ENCODE data around the gene PRXL2B.
"Not testable (repeated sequence)": the region's sequence is repeated elsewhere in the genome, so short reads cannot be mapped to it uniquely, and the experiment has no call there.

PRXL2B gene

DNA sequence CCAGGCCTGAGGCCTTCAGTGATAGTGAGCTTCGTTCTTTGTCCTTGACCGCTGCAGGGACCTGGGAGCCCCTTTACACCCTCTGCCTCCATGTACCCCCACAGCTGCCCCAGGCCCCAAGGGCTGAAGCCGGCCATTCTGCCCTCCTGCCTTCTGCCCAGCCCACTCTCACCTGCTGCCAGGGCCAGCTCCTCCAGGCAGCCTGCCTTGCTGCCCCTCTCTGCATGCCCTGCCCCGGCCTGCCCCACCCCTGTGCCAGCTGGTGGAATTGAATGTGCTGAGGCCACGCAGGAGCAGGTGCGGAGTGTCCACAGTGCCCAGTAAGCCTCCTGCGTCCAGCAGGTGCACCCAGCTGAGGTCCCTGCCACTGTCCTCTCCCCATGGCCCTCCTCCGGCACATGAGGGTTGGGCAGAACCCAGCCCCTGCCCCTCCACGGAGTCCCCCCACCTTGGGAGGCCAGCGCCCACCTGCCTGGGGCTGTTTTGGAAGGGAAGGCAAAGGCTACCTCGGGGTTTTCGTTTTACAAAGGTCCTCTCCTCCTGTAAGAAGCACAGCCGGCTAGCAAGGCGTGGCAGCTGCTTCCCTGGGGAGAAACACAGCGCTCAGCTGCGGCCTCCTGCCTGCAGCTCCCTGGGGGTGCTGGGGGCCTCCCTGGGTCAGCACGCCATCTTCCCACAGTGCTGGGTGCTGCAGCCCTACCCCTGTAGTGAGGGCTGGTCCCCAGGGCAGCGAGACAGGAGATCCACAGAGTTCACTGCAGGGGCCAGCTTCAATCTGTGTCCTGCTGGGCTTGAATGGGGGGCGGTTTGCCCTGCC, 25.3 kb downstream of the PRXL2B start:
- DNase-seq, result no peak

DNA sequence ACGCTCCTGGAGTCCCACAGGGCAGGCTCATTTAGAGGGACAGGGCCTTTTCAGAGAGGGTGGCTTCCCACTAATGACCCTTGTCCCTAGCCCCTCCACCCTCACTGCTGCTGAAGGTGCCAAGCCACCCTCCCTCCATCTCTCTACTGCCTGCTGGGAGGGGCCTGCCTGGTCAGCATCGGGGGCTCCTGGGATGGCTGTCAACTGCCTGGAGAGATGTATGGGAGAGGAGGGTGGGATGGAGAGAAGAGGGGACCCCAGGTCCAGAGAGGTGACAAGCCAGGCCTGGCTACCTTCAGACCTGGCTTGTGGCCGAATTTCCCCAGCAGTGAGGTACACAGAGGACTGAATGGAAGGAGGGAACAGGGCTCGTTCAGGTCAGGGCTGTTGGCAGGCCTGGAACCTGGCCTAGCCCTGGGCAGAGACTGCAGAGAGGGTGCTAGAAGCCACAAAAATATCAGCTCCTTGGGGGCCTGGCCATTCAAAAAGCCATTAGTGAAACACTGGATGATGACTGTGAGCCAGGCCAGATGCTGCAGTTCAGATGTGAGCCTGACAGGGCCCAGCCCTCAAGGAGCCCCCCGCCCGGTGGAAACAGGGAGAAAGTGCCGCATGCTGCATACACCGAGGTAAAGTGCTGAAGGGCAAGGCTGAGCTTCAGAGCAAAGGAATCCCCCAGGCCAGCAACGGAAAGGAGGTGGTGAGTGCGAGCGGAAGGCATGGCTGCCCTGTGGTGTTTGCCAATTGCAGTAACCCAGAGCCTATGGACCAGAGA, 26.2 kb downstream of the PRXL2B start:
- DNase-seq, result no peak

DNA sequence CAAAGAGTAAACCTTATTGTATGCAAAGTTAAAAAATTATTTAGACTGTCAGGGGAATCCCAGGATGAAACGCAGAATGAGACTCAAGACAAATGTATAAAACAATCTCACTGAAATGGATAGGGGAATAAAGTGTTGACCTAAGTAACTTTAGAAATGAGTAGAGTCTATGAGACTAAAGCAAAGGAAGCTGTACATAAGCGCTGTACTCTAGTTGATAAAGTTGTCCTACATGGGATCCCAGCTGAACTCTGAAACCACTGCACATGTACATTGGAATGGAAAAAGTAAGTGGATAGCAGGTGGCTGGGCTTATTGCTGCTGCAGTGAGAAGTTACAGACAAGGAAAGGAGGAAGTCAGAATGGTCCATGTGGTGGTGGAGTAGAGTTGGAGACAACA, 27.6 kb downstream of the PRXL2B start:
- no peak for DNase-seq

DNA sequence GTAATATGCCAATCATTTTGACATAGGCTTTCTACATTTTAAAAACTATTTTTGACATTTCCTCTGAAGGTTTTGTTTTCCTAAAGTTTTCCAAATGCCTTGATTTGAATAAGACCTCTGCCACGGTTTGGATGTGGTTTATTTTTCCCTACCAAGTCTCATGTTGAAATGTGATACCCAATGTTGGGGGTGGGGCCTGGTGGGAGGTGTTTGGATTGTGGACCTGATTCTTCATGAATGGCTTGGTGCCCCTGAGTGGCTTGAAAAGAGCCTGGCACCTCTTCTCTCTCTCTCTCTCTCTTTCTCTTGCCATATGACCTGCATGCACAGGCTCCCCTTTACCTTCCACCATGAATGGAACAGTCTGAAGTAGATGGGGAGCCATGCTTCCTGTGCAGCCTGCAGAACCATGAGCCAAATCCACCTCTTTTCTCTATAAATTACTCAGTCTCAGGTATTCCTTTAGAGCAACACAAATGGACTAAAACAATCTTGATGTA, 31.4 kb downstream of the PRXL2B start:
- DNase-seq, result no peak

DNA sequence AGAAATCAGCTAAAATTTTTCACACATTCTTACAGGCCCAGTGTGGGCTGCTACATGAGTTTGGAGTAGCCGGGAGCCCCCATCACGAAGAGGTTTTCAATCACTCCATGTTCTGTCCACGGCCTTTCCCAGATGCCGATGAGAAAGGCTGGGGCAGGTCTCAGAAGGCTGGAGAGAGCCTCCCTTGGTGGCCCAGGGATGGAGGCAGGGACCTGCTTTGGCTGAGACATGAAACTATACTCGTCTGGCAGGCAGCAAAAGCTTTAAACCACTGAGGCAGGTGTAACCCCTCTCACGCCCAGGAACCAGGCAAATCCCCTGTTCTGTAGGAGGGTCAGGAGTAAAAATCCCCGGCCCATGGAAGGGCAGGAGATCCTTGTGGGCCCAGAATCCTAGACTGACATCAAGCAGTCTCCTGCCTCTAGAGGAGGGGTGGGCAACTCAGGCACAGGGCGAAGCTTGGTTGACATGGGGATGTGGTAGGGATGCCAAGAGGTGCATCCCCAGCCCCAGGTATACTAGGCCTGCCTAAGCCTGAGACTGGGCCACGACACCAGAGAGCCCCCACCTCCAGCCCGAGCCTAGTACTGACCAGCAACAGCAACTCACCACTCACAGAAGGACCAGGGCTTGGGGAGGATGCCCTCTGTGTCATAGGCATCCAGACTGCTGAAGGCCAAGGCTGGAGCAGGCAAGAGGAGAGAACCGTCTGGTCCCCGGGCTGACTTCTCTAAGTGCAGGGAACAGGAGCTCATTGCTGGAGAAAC, 37.2 kb downstream of the PRXL2B start:
- DNase-seq, result no peak

DNA sequence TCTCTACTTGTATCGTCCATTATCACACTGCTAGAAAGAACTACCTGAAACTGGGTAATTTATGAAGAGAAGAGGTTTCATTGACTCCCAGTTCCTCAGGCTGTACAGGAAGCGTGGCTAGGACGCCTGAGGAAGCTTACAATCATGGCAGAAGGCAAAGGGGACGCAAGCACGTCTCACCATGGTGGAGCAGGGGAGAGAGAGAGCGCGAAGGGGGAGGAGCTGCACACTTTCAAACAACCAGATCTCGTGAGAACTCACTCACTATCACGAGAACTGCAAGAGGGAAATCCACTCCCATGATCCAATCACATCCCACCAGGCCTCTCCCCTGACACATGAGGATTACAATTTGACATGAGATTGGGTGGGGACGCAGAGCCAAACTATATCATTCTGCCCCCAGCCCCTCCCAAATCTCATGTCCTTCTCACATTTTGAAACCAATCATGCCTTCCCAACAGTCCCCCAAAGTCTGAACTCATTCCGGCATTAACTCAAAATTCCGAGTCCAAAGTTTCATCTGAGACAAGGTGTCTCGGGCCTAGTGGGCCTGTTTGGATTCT, 38.2 kb downstream of the PRXL2B start:
- no peak for DNase-seq

DNA sequence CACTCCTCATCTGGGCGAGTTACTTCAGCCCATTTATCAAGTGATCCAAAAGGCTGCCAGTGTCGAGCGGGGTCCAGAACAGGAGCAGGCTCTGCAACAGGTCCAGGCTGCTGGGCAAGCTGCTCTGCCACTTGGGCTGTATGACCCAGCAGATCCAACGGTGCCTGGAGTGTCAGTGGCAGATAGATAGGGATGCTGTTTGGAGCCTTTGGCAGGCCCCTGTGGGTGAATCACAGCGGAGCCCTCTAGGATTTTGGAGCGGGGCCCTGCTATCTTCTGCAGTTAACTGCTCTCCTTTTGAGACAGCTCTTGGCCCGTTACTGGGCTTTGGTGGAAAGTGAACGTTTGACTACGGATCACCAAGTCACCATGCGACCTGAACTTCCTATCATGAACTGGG, 38.7 kb downstream of the PRXL2B start:
- DNase-seq, result no peak

DNA sequence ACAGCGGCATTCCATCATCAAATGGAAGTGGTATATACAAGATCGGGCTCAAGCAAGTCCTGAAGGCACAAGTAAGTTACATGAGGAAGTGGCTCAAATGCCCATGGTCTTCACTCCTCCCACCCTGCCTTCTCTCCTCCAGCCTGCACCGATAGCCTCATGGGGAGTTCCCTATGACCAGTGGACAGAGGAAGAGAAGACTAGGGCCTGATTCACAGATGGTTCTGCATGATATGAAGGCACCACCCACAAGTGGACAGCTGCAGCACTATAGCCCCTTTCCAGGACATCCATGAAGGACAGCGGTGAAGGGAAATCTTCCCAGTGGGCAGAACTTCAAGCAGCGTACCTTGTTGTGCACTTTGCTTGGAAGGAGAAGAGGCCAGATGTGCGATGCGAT, 39.2 kb downstream of the PRXL2B start:
- not testable (repeated sequence) for DNase-seq

DNA sequence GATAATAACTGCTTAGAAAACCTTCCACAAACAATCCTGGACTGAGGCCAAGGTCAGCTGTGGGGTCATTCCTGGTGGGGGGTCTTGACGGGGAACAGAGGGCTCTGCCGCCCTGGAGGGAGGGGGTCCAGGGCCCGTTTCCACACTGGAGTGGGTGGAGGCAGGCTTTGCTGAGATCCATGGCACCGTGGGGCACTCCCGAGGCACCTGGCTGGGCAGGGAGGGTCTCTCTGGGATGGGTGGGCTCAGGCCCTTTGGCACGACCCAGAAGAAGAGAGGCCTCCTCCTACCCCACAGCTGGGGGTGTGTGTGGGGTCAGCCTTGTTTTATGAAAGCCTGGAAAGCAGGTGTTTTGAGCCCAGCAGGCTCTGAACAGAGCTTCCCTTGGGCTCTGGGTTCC, 41.2 kb downstream of the PRXL2B start:
- no peak for DNase-seq

DNA sequence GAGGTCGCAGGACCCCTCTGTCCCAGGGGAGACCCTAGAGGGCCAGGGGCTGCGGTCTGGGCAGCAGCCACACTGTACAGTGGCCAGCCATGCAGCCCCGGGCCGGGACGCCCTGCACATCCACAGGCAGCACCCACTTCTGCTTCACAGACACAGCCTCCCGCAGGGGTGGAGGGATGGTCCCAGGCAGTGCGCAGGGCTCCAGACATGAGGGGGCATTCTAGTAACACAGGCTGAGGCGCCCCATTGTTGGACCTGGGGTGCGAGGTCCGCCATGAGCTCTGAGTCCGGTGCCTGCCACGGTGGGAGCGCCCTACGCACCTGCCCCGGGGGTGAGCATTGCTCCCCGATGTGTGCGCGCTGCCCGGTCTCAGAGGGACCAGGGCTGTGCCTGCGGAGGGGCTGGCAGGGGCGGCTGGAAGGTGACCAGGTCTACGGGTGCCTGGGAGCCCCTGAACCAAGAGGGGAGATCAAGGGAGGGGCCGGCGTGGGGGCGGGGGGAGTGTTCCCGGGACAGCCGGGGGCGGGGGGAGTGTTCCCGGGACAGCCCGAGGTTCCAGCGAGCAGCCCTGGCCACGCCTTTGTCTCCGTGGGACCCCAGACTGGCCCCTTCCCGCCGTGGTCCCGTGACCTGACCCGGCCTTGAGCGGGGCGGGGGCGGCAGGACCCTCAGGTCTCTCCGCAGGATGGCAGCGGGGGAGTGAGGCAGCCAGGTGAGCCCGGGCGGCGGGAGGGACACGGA, 41.8 kb downstream of the PRXL2B start:
- DNase-seq, result no peak

DNA sequence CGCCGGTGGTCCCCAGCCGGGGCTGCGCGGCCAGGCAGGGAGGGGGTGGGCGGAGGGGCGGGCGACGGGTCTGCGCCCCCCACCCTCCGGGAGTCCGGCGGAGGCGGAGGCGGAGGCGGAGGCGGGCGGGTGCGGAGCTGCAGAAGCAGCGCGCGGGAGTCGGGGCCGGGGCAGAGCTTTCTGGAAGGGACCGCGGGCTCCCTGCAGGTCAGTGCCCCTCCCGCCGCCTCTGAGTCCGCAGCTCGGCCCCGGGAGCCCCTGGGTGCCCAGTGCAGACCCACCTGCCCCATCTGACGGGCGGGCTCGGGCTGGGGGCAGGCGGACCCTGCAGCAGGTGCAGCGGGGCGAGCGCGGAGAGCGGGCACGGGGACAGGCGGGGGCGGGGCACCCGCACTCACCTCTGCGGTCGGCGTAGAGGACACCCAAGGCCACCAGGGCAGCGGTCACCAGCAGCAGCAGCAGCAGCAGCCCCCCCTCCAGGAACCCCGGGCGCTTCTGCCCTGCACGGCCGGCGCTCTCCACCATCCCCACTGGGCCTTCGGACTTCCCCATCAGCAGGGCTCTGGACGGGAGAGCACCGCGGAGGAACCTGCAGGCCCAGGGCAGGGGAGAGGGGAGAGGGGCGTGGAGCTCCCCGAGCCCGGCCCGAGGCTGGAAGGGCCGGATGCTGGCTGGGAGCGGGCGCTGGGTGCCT, 42.5 kb downstream of the PRXL2B start:
- no peak for DNase-seq

DNA sequence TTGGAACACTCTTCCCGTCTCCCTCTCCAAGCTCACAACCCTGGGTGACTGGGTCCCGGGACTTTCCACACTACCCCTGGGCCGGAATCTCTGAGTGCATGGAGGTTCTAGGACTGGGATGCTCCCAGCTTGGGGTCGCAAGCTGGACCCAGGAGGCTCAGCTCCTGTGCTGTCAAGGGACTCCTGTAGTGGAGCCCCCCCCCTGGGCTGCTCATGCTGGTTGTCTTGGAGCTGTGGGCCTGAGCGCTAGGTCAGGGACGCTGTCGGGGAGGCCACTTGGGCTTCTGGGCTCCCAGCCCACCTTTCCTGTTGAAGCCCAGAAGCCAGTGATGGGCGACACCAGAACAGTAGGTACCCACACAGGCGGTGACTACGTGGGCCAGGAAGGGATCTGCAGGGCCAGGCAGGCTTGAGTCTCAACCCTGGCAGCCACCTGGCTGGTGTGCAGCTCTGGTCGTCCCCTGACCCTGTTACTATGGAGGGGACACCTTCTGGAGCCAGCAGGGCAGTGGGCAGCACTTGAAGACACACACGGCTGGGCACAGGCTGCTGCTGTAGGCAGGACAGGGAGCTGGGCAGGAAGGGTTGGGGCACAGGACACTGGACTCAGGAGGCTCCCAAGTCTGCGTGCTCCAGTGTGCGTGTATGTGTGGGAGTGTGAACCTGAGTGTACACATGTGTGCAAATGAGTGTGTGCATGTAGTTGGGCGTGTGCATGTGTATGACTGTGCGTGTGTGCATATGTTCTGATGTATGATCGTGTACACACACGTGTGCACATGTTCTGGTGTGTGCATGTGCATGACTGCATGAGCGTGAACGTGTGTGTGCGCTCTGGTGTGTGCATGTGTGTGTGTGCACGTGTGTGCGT, 43.3 kb downstream of the PRXL2B start:
- no peak for DNase-seq

DNA sequence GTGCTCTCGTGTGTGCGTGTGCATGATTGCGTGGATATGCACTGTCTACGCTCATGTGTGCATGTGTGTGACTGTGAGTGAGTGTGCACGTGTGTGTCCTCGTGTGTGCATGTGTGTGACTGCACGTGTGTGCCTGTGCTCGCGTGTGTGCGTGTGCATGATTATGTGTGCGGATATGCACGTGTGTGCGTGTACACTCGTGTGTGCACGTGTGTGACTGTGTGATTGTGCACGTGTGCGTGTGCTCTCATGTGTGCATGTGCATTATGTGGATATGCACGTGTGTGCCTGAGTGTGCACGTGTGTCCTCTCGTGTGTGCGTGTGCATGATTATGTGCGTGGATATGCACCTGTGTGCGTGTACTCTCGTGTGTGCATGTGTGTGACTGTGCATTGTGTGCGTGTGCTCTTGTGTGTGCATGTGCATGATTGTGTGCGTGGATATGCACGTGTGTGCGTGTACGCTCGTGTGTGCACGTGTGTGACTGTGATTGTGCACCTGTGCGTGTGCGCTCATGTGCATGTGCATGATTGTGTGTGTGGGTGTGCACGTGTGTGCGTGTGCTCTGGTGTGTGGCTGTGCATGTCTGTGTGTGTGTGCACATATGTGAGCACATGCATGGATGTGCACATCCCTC, 44.0 kb downstream of the PRXL2B start:
- DNase-seq, result no peak

DNA sequence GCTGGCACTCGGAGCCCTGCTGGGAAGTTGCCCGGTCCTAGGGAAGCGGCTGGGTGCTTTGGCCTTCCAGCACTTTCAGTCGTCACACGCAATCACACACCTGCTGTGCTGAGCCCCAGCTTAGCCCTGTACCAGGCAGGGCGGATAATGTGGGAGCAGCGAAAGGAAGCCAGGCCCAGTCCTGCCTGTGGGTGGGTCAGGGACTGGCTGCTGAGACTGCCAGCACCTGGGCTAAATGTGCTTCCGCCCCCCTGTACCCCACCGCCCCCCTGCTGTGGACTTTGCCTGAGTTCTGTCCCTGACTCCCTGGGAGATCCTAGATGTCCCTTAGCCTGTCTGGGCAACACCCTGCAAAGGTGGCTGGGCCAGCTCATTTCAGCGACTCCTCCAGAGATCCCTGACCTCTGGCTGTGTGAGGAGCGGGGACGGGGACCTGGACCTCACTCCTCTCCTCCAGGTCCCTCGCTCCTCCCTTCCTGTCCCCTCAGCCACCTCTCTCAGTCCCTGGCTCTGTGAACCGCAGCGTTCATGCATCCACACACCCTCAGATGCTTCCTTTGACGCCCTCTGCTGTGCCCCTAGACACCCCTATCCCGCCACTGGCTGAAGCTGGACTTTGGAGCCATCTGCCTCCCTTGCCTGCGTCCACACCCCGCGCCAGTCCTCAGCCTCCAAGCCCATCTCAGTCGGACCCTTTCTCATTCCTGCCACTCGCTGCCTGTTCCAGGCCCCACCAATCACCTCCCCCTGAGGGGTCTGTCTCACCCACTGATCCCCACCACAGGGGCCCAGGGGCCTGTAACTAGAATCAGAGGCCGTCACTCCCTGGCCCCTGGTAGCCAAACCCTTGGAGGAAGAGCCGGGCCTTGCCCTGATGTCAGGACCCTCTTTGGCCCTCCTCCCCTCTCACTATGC, 44.8 kb downstream of the PRXL2B start:
- no peak for DNase-seq

DNA sequence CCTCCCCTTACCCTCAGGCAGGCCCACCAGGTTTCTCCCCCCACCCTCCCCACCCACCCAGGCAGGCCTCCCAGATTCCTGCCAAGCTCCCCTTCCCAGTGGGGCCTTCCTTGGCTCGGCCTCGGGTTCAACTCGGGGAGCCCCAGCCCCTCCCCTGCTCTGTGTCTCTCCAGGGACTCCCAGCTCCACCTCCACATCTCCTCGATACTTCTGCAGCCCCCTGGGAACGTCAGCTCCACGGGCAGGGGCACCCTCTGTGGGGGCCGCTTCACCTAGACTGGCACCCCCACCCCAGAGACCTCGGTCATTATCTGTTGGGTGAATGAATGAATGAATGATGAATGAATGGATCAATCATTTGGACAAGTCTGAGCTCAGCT, 45.5 kb downstream of the PRXL2B start:
- no peak for DNase-seq

DNA sequence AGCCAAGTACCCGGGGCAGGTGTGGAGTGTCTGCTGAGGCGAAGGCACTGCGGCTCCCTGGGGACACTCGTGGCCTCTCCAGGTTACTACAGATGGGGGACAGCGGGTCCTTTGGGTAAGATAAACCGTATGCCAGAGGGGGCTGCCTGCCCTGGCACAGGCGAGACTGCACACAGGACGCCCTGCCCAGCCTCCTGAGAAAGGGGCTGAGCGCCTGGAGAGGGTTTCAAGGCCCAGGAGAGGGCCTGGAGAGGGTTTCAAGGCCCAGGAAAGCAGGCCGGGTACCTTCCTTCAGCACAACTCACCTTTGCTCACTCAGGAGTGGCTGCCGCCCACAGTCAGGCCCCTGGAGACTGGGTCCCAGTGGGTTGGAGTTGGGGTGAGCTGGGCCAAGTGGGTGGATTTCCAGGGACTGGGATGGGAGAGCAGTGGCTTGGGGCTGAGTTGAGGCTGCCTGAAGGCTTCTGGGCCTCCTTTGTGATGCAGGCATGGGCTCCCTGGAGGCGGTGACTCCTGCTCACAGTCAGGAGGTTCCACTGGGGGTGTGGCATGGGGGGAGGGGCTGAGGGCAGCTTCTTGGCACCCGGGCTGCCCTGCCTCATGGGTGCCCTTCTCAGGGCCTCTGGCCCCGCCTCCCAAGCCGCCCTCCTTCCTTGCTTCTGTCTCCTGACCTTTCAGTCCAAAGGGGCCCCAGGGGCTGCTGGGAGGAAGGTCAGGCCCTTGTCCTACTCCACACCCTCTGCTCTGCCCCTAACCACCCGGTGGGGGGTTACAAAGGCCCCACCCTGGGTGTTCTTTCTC, 46.2 kb downstream of the PRXL2B start, which contains the start of gene MMEL1:
MMEL1 (minus strand) TSS at position 456 of the 801 bp plus-strand sequence. CDS start 3,532 bp downstream, outside the sequence.
- no peak for DNase-seq
